Uterus (tissue), 2 donors: ENCODE results near the gene PHF19.

Experiments
- POLR2A ChIP-seq, 2 donors: fragments of 450-650 bp; IDR thresholded peaks; one replicate each; pipeline ENCODE4 v1.6.1; 2016; ENCODE audit warnings: antibody characterized with exemption in 2 of 2, mild to moderate bottlenecking in 1 of 2, moderate library complexity in 1 of 2
- TF ChIP-seq, protein P1 (sequence below), 4 experiments: fragments of 200-600 bp in 2 of 4; fragments of 450-650 bp in 2 of 4; sonication (generic) in 2 of 4; IDR thresholded peaks; one replicate each; pipeline ENCODE4 v1.5.1; 2016 to 2019; ENCODE audit warnings: antibody characterized with exemption in 4 of 4, mild to moderate bottlenecking in 2 of 4, moderate library complexity in 1 of 4

DNA sequence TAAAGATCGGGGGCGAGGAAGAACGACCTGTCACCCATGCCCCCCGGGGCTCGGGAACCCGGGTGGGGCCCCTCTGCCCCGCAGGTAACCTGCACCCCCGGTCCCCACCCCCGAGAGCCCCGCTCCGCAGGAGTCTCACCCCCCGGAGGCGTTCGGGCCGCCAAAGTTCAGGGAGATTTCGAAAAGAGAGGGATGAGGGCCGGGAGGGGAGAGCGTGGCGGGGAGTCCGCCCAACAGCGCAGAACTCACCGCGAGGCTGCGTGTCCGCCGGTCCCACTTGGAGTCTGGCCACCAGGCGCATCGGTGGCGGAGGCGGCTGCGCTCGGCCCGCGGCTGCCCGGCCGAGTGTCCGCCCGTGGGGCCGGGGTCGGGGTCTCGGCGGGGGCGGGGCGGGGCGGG lies at the start of gene PHF19:
- TF ChIP-seq, protein P1, sequence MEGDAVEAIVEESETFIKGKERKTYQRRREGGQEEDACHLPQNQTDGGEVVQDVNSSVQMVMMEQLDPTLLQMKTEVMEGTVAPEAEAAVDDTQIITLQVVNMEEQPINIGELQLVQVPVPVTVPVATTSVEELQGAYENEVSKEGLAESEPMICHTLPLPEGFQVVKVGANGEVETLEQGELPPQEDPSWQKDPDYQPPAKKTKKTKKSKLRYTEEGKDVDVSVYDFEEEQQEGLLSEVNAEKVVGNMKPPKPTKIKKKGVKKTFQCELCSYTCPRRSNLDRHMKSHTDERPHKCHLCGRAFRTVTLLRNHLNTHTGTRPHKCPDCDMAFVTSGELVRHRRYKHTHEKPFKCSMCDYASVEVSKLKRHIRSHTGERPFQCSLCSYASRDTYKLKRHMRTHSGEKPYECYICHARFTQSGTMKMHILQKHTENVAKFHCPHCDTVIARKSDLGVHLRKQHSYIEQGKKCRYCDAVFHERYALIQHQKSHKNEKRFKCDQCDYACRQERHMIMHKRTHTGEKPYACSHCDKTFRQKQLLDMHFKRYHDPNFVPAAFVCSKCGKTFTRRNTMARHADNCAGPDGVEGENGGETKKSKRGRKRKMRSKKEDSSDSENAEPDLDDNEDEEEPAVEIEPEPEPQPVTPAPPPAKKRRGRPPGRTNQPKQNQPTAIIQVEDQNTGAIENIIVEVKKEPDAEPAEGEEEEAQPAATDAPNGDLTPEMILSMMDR (IDR thresholded peaks at IDR 0.05) = no peak
- TF ChIP-seq POLR2A (IDR thresholded peaks at IDR 0.05) = no peak
